HFFc6 (cell line): Measurements from ENCODE around the gene TBR1. TPM values are rescaled to one million over a fixed set of nuclear protein-coding genes. Genes with fewer than 3 reads are reported as not detected.

Experiments
- DNase-seq: peaks from one replicate; pipeline ENCODE4 v3.0.0-alpha.2; 2018
- H3K27ac Mint-ChIP-seq: 2 replicates; pipeline ENCODE4 v1.8.0; 2020; ENCODE audit warnings: mild to moderate bottlenecking, mixed read lengths
- H3K27me3 Mint-ChIP-seq: 2 replicates; pipeline ENCODE4 v1.8.0; 2021; ENCODE audit warnings: mild to moderate bottlenecking, moderate library complexity, mixed read lengths; ENCODE audit not compliant: insufficient read depth
- H3K36me3 Mint-ChIP-seq: 2 replicates; pipeline ENCODE4 v1.8.0; 2021; ENCODE audit warnings: low read depth, mixed read lengths
- H3K4me1 Mint-ChIP-seq: 2 replicates; pipeline ENCODE4 v1.8.0; 2020; ENCODE audit warnings: low read depth, mixed read lengths
- H3K4me3 Mint-ChIP-seq: 2 replicates; pipeline ENCODE4 v1.8.0; 2020; ENCODE audit warnings: mild to moderate bottlenecking, moderate library complexity, mixed read lengths
- H3K9me3 Mint-ChIP-seq: 2 replicates; pipeline ENCODE4 v1.8.0; 2020; ENCODE audit warnings: mild to moderate bottlenecking, mixed read lengths
- long read RNA-seq: library from polyadenylated mRNA; unstranded; transcript quantifications from one replicate; pipeline ENCODE4 v2.0.0, GENCODE V29; 2019
- total RNA-seq, 6 experiments: library from RNA; stranded (reverse); fragmentation: NEBNext Ultra II Directional; extraction: Animal tissue kit (Norgen Biotek cat#: 25700); gene quantifications; 2 replicates in 1 of 6; 3 replicates in 5 of 6; pipeline ENCODE4 v1.2.3, GENCODE V29; 2021
- TF ChIP-seq, protein P1 (sequence below): fragments of 200-600 bp; sonication (generic); IDR thresholded peaks from 2 replicates; pipeline ENCODE4 v1.5.0; 2021; ENCODE audit warnings: antibody characterized with exemption, mild to moderate bottlenecking

TBR1 gene
- under 1 TPM in 1 of 6 experiments, not detected in 5; 0.02 TPM for total RNA-seq
- long read RNA-seq, result 0 reads

DNA sequence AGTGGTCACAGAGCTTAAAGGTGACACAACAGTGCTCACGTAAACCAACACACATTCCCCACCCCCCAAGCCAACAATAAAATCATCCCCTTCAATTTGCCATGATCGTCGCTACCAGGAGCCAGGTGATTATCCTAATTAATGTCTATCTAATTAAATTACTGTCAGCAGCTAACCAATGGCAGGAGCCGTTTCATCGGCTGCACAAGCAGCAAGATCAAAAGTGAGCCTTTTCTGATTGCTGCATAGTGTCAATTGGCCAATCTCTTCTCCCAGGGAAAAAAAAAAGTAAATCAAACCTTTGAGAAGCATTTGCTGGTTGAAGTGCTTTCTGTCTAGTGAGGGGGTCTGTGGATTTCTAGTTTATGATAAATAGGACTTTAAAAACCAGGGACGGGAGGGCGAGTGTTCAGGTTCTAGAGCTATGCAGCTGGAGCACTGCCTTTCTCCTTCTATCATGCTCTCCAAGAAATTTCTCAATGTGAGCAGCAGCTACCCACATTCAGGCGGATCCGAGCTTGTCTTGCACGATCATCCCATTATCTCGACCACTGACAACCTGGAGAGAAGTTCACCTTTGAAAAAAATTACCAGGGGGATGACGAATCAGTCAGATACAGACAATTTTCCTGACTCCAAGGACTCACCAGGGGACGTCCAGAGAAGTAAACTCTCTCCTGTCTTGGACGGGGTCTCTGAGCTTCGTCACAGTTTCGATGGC is at the start of gene TBR1:
Gene TBR1, plus strand, starts transcription at position 311 of the 721 bp plus-strand sequence. Its CDS starts 114 bp downstream, at position 425.
- H3K4me1 Mint-ChIP-seq, result peaks cover 70% of the 10 kb centered on the region
- DNase-seq, result no peak
- TF ChIP-seq, protein P1, sequence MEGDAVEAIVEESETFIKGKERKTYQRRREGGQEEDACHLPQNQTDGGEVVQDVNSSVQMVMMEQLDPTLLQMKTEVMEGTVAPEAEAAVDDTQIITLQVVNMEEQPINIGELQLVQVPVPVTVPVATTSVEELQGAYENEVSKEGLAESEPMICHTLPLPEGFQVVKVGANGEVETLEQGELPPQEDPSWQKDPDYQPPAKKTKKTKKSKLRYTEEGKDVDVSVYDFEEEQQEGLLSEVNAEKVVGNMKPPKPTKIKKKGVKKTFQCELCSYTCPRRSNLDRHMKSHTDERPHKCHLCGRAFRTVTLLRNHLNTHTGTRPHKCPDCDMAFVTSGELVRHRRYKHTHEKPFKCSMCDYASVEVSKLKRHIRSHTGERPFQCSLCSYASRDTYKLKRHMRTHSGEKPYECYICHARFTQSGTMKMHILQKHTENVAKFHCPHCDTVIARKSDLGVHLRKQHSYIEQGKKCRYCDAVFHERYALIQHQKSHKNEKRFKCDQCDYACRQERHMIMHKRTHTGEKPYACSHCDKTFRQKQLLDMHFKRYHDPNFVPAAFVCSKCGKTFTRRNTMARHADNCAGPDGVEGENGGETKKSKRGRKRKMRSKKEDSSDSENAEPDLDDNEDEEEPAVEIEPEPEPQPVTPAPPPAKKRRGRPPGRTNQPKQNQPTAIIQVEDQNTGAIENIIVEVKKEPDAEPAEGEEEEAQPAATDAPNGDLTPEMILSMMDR, result no peak
- H3K27ac Mint-ChIP-seq, result no peak within 1 kb of the TSS
- H3K4me3 Mint-ChIP-seq, result peak within 1 kb of the TSS; percentile 83
- no peaks in the 10 kb centered on the region for H3K9me3 Mint-ChIP-seq
- peaks cover 53% of the 10 kb centered on the region for H3K27me3 Mint-ChIP-seq
- H3K36me3 Mint-ChIP-seq, result peaks cover 9% of the 10 kb centered on the region

DNA sequence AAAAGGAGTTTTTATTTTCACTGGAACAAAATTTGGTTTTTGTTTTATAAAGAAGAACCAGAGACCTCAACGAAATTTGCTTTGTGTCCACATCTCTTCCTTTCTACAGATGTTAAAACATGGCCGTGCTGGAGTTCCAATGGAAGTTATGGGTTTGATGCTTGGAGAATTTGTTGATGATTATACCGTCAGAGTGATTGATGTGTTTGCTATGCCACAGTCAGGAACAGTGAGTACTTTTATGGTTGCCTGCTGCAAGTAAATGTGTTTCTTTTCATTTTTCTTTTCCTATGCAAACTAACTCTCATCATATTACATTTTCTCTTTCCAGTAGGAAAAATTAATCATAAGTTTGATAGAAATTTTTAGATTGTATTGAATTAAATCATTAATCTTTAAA is 48.4 kb upstream of the TBR1 start:
- TF ChIP-seq, protein P1, result no peak
- Mint-ChIP-seq H3K4me1 (no peaks in the 10 kb centered on the region), H3K9me3 (peaks cover 4% of the 10 kb centered on the region)

DNA sequence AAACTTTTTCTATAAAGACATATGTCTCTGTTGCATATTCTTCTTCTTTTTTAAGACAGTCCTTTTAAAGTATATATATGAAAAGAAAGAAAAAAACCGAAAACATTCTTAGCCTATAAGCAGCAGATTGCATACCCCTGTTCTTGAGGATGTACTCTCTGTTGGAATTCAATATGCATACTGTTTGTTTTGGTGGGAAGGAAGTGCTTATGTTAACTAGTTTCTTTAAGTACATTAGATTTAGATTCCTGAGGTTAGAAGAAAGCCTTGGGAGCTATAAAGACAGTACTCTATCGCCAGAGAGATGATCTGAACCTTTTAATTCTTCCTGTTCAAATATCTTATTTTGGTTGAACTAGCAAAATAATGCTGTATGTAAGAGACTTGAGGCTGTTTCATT is 46.8 kb upstream of the TBR1 start:
- no peaks in the 10 kb centered on the region for H3K9me3 Mint-ChIP-seq
- H3K27ac Mint-ChIP-seq, result no peak overlapping the region; the same call in 1 of the 2 replicates
- TF ChIP-seq, protein P1, result no peak
- H3K27me3 Mint-ChIP-seq, result no peaks in the 10 kb centered on the region
- peaks cover 6% of the 10 kb centered on the region for H3K36me3 Mint-ChIP-seq
- H3K4me3 Mint-ChIP-seq, result no peak overlapping the region
- DNase-seq, result no peak
- peaks cover 7% of the 10 kb centered on the region; the same call in 1 of the 2 replicates for H3K4me1 Mint-ChIP-seq

More for the DNA sequence above, 48.4 kb upstream of the TBR1 start:
- DNase-seq, result no peak
- Mint-ChIP-seq H3K4me3 (no peak overlapping the region), H3K27ac (no peak overlapping the region; the same call in 1 of the 2 replicates), H3K27me3 (no peaks in the 10 kb centered on the region), H3K36me3 (peaks cover 10% of the 10 kb centered on the region)

DNA sequence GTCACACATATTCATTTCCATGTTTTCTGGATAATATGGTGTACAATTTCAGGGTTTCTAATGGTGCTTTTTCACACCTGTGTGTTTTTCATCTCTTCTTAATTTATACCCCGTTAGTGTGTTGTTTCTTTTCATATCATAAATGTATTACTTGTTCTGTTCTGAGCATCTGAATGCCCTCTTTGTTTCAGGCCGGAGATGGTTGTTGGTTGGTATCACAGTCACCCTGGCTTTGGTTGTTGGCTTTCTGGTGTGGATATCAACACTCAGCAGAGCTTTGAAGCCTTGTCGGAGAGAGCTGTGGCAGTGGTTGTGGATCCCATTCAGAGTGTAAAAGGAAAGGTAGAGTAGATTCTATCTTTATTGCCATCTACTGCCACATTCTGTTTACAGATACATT is 45.1 kb upstream of the TBR1 start:
- H3K4me1 Mint-ChIP-seq, result peaks cover 13% of the 10 kb centered on the region; the same call in 1 of the 2 replicates
- no peak overlapping the region for H3K4me3 Mint-ChIP-seq
- peaks cover 6% of the 10 kb centered on the region for H3K36me3 Mint-ChIP-seq
- no peak overlapping the region; the same call in 1 of the 2 replicates for H3K27ac Mint-ChIP-seq
- no peak for DNase-seq
- H3K9me3 Mint-ChIP-seq, result no peaks in the 10 kb centered on the region
- TF ChIP-seq, protein P1, result no peak
- H3K27me3 Mint-ChIP-seq, result no peaks in the 10 kb centered on the region

DNA sequence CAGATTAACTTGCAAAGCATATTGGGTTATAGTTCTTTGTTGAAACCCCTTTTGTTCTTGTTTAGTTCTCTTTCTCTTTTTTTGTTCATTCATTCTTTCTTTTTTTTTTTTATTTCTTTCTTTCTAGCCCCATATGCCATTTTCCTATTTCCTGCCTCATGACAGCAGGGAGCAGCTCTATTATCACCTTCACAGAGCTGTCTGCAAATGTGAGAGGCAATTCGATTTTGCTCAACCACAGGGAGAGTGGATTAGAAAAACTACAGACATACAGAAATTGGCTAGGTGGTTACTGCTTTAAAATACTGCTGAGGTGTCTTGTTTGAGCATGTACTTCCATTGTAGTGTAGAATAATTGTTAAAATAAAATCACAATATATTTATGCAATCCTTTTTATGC is 44.2 kb upstream of the TBR1 start:
- Mint-ChIP-seq H3K9me3 (no peaks in the 10 kb centered on the region), H3K36me3 (peaks cover 6% of the 10 kb centered on the region), H3K4me3 (no peak overlapping the region), H3K27ac (no peak overlapping the region), H3K4me1 (peaks cover 13% of the 10 kb centered on the region; the same call in 1 of the 2 replicates), H3K27me3 (no peaks in the 10 kb centered on the region)
- no peak for DNase-seq
- TF ChIP-seq, protein P1, result no peak
